HuH-7 (cell line): ENCODE measurements around the gene KRTAP5-8.
"Not testable (repeated sequence)": the region's sequence is repeated elsewhere in the genome, so short reads cannot be mapped to it uniquely, and the experiment has no call there.

Experiments
- DNase-seq: peaks from one replicate; pipeline ENCODE4 v3.0.0; 2011; ENCODE audit warnings: low spot score

KRTAP5-8 gene, protein sequence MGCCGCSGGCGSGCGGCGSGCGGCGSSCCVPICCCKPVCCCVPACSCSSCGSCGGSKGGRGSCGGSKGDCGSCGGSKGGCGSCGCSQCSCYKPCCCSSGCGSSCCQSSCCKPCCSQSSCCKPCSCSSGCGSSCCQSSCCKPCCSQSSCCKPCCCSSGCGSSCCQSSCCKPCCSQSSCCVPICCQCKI

DNA sequence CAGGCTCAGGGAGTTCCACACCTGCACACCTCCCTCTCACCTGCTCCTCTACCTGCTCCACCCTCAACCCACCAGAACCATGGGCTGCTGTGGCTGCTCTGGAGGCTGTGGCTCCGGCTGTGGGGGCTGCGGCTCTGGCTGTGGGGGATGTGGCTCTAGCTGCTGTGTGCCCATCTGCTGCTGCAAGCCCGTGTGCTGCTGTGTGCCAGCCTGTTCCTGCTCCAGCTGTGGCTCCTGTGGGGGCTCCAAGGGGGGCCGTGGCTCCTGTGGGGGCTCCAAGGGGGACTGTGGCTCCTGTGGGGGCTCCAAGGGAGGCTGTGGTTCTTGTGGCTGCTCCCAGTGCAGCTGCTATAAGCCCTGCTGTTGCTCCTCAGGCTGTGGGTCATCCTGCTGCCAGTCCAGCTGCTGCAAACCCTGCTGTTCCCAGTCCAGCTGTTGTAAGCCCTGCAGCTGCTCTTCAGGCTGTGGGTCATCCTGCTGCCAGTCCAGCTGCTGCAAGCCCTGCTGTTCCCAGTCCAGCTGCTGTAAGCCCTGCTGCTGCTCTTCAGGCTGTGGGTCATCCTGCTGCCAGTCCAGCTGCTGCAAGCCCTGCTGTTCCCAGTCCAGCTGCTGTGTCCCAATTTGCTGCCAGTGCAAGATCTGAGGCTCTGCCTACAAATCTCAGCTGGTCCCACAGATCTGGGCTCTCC is at the start of gene KRTAP5-8:
TSS of gene KRTAP5-8 (plus strand) at position 49 of the 689 bp plus-strand sequence. CDS start at position 80, 31 bp downstream.
- DNase-seq = not testable (repeated sequence)

DNA sequence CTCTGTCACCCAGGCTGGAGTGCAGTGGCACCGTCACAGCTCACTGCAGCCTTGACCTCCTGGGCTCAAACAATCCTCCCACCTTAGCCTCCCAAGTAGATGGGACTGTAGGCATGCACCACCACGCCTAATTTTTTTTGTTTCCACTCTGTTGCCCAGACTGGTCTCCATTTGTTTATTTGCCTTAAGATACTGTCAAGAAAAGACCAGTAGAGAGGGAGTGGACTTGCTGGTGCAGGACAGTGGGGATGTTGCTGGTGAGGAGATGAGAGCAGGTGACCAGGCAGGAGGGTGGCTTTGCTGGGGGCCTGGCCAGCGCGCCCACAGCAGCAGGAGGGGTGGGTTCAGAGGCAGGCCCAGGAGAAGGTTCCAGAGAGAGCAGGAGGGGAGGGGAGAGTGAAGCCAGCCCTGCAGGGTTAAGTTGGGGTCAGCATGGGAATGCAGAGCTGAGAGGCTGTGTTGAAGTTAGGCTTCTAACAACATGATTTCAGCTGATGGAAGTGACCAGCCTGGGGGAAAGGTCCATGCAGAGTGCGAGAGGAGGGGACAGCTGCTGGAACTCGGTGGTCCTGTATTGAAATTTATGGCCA is 49.0 kb upstream of the KRTAP5-8 start:
- no peak for DNase-seq

DNA sequence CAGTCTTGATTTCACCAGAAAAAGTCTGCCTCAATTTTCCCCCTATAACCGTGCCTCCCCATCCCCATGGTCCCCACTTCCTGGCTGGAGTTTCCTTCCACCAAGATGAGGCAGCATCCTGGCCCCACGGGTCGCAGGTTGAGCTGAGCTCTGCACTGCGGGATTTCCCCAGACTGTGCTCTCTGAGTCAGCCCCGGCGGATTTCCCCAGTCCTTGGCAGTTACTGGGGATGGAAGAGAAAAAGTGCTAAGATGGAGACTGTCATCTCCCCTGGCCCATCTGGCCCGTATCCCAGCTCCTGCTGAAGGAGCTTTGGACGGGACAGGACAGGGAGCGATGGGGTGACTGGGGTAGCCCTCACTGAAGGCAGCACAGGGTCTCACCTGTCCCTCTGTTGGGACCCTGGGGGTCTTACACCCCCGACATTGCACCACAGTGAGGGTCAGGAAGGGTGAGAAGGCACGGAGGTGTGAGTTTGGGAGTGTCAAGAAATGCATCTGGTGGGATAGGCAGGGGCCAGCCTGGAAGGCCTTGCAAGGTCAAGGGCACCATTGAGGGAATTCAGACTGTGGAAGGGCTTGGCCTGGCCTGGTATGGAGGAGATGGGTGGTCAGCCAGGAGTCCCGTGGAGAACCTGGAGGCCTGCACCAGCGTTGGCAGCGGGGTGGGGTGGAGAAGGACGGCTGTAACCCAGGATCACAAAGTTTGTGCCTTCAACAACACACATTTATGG is 48.3 kb upstream of the KRTAP5-8 start:
- DNase-seq = no peak

DNA sequence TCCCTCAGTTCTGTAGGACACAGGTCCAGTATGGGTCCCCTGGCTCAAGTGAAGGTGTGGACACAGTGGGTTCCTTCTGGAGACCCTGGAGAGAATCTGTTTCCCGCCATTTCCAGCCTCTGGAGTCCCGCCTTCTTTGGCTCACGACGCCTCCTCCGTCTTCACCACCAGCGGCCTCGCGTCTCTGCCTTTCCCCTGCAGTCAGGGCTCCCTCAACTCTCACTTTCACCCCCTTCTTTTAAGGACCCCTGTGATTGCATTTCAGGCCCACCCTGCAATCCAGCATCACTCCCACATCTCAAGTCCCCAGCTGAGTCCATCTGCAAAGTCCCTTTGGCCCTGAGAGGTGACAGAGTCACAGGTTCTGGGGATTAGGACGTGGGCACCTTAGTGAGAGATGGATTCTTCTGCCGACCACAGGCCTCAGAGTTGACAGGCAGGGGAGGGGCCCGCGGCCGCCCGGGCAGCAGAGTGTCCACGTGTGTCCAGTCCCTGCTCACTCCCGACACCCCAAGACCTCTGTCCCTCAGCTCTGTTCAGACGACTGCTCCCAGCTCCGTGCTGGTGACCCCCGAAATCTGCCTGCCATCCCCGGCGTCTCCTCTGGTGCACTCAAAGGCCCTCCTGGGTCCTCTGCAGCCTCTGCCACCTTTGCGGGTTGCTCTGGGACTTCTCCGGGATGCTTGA is 47.6 kb upstream of the KRTAP5-8 start:
- no peak for DNase-seq

DNA sequence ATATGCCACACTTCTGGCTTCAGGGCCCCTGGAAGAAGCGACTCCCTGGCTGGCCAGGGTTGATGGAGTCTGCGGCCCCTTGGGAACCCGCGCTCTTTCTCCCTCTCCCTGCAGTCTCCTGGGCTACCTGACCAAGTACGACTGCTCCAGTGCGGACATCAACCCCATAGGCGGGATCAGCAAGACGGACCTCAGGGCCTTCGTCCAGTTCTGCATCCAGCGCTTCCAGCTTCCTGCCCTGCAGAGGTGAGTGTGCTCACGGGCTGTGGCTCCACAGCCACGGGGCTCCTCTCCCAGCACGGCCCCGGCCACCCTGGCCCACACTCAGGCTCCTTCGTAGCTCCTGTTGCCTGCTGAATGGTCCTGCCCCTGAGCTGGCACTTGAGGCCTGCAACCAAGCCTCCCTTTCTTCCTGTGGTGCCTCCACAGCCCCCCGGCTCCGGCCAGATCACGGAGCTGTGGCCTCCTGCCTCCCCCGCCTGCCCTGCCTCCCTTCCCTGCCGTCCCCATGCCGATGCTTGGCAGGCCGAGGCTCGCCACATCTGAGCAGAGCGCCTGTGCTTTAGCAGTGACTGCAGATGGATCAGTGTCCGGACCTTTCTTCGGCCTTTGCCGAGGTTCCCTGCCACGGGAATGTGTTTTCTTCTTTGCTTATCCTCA is 47.0 kb upstream of the KRTAP5-8 start:
- no peak for DNase-seq

DNA sequence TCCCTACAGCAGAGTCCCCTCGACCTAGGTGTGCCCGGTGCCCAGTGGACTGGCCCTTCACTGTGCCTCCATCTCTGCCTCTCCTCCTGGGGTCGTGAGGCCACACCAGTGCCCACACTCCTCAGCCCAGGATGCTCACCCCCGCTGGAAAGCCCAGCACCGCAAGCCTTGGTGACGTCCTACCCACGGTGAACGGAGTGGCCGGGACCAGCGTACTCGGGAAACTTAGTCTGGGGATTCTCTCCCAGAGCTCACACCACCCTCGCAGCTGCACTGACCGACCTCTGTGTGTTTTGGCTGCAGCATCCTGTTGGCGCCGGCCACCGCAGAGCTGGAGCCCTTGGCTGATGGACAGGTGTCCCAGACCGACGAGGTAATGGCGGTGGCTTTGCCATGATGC is 46.3 kb upstream of the KRTAP5-8 start:
- DNase-seq = no peak

DNA sequence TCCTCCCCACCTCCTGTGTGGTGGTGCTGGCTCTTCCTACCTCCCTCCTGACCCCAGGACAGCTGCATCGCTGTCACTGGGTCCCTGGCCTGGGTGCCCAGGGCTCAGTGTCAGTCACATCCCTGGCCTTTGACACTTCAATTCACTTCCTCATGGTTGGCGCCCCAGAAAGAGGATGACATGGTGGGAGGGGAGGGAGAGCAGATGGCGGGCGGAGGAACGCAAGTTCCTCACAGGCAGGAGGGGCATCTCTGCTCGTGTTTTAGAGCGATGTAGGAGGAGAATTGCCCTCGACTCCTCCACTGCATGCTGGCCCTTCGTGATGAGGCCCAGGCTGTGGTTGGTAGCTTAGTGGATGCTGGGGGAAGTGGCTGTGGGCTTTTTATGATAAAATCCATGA is 45.9 kb upstream of the KRTAP5-8 start:
- DNase-seq = no peak

DNA sequence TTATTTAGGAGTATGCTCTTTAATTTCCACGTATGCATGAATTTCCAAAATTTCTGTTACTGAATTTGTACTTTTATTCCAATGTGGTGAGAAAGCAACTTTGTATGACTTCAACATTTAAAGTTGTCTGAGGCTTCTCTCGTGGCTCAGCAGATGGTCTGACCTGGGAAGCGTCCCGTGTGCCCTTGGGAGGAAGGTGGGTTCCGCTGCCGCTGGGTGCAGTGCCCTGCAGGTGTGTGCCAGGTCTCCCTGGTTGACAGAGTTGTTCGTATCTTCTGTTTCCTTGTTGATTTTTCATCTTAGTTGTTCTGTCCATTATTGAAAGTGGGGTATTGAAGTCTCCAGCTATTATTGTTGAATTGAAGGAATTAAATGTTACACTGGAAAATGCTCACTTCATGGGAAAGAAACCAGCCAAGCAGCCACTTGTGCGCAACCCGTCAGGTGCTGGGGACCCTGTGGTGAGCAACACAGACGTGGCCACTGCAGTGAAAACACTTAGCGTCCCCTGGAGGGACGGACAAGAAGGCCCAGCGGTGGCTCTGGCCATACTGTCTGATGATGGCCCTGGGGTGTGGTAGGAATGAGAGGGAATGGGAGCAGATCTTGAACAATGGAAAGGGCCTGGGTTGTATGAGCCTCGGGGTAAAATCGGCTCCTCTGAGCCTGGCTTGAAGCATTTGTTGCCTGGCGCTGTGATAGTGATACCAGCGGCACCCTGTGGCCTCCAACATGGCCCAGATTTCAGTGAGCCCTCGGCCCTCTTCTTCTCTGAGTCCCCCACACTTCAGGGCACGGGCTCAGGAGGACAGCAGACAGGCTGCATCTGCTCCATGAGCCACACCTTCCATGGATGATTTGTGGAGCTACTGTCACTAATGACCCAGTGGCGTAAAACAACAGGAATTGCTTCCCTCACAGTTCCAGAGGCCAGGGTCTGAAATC is 42.3 kb upstream of the KRTAP5-8 start:
- DNase-seq = no peak

DNA sequence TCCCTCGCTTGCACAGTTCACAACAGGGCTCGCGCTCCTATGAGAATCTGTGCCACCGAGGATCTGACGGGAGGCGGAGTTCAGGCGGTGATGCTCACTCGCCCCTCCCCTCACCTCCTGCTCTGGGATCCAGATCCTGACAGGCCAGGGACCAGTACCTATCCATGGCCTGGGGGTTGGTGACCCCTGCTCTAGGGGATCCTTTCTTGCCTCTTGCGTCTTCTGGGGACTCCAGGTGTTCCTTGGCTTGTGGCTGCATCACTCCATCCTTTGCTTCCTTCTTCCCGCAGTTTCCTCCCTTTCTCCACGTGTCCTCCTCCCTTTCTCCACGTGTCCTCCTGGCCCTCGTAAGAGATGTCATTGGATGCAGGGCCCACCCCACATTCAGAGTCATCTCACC is 41.4 kb upstream of the KRTAP5-8 start:
- no peak for DNase-seq

DNA sequence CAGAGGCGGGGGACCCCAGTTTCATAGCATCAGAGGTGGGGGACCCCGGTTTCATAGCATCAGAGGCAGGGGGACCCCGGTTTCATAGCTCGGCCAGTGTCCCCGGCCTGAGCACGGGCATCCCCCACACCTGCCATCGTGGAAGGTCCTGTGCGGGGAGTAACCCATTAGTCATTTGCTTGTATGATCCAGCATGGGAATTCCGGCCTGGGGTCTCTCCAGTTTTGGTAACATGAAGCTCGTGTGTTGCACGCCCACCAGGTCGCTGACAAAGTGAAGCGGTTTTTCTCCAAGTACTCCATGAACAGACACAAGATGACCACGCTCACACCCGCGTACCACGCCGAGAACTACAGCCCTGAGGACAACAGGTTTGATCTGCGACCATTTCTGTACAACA is 39.7 kb upstream of the KRTAP5-8 start:
- DNase-seq = no peak

DNA sequence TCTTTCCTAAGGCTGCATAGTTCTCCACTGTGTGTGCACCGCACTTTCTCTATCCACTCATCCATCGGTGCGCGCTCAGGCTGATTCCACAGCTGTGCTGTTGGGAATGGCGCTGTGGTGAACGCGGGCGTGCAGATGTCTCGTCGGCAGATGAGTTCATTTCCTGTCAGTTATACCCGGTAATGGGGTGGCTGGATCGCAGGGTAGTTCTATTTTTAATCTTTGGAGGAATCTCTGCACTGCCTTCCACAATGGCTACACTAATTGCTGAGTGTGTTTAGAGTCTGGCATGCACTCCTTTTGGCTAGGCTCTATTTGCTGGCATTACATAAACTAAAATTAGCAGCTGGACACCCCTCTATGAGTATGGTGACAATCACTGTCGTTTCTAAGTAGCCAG is 38.7 kb upstream of the KRTAP5-8 start:
- no peak for DNase-seq

DNA sequence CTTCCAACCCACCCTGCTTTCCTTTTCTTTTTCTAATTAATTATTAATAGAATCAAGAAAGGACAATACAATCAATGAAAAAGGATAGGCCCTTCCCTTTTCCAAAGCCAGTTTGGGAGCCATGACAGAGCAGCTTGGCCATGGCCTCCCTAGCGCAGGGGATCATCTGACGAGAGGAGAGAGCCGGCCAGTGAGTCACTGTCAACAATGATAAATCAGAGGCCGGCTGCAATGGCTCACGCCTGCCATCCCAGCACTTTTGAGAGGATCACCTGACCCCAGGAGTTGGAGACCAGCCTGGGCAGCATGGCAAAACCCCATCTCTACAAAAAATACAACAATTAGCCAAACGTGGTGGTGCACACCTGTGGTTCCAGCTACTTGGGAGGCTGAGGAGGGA is 38.3 kb upstream of the KRTAP5-8 start:
- no peak for DNase-seq

DNA sequence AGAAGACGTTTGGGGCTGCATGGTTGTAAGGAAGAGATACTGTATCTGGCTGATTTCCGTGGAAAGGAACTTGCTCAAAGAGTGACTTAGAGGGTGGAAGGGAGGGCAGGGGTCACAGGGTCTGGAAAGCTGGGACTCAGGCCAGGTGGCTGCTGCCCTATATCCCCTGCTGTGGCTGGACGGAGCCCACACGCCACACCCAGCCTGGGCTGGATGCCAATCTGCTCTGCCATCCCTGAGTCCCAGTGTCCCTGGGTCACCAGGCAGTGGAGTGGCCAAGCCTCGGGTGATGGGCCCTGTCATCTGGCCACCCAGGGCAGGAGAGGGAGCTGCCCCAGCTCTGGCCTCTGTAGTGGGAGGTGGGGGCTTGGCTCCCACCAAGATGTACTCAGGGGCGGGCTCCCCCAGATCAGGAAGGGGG is 37.2 kb upstream of the KRTAP5-8 start:
- DNase-seq = no peak

DNA sequence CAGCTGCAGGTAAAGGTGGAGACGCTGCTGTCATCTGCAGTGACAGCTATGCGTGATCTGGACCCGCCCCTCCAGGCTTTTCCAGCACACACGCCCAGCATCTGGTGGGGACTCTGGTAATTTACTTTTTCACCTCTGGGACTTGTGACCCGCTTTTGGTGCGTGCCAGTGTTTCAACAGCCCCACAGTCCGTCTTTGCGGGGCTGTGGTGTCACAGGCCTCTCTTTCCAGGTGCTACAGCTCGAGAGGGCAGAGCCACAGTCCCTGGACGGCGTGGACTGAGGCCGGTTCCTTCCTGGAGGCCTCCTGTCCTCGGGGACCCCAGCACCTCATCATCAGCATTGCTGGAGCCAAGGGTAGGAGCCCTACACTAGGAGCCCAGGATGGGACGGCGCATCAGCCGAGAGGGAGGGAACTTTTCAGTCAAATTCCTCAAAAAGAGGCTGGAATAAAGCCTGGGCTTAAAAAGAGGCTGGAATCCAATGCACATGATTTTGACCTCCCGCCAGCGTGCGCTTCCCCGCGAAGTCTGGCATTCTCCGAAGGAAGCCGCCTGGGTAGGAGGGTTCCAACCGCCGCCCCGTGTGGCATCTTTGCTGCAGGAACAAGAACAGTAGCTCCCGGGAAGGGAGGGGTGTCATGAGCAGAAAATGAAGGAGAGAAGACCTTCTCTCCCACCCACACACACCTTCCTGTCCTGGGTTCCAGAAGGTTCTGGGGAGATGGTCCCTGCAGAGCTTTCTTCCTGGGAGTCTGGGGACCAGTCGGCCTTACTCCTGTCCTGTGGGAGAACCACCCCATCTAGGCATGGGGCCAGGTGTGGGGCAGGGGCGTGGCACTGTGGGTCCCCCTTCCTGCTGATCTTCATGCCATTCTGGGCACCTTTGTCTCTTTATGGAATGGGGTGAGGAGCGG is 36.5 kb upstream of the KRTAP5-8 start:
- DNase-seq = no peak

DNA sequence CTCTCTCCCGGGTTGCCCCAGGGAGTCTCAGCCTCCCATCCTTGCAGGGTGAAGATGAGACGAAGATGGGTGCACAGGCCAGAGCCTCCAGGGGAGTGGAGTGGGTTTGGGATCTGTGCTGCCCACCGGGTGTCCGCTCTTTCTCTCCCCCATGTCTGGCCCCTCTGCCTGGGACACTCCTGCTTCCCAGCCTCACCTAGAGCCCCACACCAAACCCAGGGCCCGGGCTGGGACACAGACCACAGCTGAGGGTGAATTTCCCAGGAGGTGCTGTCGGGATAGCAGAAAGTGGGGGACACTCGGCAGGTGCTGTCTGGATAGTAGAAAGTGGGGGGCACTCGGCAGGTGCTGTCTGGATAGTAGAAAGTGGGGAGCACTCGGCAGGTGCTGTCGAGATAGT is 35.8 kb upstream of the KRTAP5-8 start:
- DNase-seq = no peak

DNA sequence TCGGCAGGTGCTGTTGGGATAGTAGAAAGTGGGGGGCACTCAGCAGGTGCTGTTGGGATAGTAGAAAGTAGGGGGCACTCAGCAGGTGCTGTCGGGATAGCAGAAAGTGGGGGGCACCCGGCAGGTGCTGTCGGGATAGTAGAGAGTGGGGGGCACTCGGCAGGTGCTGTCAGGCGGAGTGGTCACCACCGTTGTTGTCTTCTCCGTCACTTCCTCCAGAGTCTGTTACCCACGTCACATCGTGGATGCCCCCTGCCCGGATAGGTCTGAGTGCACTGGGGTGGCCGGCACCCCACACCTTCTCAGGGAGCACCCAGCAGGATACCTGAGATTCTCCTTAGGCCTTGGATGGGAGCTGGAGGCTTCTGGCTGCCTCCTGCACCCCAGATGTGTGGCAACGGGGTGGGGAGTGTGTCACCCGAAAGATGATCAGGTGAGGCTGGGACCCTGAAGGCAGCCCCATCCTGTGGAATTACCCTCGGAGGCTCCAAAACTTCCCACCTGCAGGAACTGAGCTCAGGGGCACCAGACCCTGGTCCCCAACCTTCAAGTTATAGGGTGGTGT is 34.9 kb upstream of the KRTAP5-8 start:
- no peak for DNase-seq

DNA sequence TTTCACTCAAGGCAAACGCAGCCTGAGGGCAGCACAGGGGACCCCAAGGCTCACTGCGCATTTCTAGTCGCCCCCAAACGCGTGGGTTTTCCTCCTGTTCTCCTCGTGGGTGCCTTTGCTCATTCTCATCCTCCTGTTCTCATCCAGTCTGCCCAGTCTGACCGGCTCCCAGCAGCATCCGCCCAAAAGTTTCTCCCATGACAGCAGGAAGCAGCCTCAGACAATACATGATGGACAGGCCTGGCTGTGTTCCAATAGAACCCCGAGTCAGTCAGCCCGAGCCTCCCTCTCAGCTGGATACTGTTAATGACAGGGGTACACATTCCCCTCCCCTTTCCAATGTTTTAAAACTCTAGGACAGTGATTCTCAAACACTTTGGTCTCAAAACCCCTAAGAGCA is 33.3 kb upstream of the KRTAP5-8 start:
- DNase-seq = no peak

DNA sequence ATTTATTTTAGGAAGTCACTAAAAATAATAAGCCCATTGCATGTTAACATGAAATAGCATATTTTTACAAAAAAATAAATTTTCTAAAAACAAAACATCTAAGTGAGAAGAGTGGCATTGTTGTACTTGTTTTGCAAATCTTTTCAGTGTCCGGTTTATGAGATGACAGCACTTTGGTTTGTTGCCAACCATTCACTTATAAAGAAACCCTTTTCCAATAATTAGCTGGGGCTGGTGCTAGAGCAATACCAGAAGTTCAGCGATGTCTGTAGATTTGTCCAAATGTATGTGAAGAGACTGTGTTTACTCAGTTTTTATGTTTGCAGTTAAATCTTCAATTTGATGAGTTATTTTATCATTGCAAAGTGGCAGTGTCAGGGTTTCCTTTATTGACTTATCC is 32.8 kb upstream of the KRTAP5-8 start:
- no peak for DNase-seq

DNA sequence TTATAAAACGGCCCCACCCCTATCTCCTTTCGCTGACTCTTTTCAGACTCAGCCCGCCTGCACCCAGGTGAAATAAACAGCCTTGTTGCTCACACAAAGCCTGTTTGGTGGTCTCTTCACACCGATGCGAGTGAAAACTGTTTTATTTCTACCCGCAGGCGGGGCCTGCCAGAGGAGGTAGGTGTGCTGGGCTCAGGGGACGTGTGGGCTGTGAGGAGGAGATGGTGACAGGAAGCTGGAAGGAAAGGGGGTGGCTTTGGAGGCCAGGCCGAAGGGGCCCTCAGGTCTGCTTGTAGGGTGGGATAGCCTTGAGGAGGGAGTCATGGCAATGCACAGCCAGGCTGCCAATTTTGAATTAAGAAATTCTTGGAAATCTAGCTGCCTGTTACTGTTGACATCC is 32.0 kb upstream of the KRTAP5-8 start:
- no peak for DNase-seq
